HL-60/S4 treated with phorbol 12-myristate 13-acetate at 8.2 ng/mL for 4 days and 3 days (cell line): ENCODE results near the gene DYTN.

Experiments
- in situ Hi-C: fragments of 300-500 bp; cut with MboI; formaldehyde crosslinking; loops from 2 replicates; pipeline ENCODE4 v1.15.0; 2022; ENCODE audit warnings: low sequenced_read_pairs

DYTN gene

GRCh38 chr2:206700156-206700555 lies 18.0 kb downstream of the DYTN start:
- in situ Hi-C loops = no loop called here

DNA sequence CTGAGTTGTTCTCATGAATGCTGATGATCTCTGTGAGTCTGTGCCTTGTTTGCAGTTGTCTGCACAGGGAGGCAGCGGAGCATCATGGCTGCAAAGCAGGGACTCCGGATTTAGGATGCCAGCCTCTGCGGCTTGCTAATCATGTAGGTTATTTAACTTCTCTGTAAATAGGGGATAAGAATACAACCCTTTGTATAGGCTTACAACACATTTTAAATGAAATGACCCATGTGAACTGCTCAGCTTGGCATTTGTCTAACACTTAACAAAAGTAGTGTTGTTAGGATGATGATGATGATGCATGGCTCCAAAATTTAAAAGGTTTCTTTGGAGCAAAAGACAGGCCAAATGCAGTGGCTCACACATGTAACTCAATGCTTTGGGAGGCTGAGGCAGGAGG lies 19.4 kb downstream of the DYTN start:
- in situ Hi-C loops = no loop called here

- in situ Hi-C loops = no loop called here
Measured at GRCh38 chr2:206696910-206697309, 21.3 kb downstream of the DYTN start.

- in situ Hi-C loops = no loop called here
Measured at GRCh38 chr2:206693399-206694137, 24.6 kb downstream of the DYTN start.

- in situ Hi-C loops = no loop called here
Measured at GRCh38 chr2:206692971-206693370, 25.2 kb downstream of the DYTN start.

DNA sequence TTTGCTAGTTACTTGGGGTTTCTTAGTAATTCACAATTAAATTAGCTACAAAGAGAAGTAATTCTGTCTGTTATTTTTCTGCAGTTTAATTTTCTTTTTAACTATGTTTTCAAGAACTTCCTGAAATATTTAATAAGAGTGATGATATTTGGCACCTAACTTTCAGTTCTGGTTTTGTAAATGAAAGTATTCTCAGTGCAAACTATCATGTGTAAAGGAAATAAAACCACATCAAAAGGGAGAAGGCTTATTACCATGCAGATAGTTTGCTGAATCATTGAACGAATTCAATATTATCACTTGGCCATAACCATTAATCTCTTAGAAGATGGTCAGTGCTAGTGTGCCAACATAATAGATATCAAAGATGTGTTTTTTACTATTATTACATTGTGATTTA lies 29.2 kb downstream of the DYTN start:
- in situ Hi-C loops = no loop called here

DNA sequence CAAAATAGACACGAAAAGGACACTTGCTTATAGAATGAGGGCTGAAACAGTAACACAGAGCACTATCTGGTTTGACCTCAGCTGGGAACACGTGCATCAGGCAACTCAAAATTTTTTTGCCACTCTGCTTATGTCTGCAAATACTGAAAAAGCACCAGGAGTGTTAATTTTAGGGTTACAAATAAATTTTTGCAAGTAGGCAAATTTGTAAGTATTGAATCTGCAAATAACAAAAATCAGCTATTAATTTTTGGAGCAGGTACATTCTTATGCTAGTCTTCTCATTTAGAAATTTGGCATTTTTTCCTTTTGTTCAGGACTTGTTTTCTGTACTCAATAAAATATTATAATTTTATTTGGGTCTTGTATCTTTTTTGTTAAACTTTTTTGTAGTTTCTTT lies 29.7 kb downstream of the DYTN start:
- in situ Hi-C loops = no loop called here

- in situ Hi-C loops = no loop called here
Measured at GRCh38 chr2:206683546-206683945, 34.6 kb downstream of the DYTN start.

- in situ Hi-C loops = no loop called here
Measured at GRCh38 chr2:206670531-206671319, 47.5 kb downstream of the DYTN start.

- in situ Hi-C loops = no loop called here
Measured at GRCh38 chr2:206665251-206665650, 52.9 kb downstream of the DYTN start.

- in situ Hi-C loops = no loop called here
Measured at GRCh38 chr2:206657087-206657486, 61.1 kb downstream of the DYTN start.

DNA sequence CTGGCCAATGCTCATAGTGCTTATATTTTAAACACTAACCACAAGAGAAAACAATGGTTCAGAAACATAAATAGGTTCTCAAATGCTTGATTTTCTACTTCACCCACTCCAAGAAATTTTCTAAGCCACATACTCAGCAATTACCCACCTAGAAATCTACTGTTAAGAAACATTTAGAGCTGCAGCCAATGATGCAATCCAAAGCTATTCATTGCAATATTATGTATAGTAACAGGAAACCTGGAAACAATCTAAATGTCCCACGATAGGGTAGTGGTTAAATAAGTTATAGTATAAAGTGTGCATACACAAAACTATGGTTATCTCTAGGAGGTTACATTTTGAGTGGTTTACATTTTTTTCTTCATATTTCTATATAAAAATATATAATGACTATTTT lies 70.2 kb downstream of the DYTN start:
- in situ Hi-C loops = no loop called here

GRCh38 chr2:206642075-206643025 lies 75.8 kb downstream of the DYTN start, which contains the start of gene FAM237A:
Gene FAM237A, plus strand, starts transcription at chr2:206642487. Its CDS starts 1,750 bp downstream, at chr2:206644237.
- in situ Hi-C loops = no loop called here

GRCh38 chr2:206641226-206641625 lies 77.0 kb downstream of the DYTN start:
- in situ Hi-C loops = no loop called here

GRCh38 chr2:206639636-206640035 lies 78.6 kb downstream of the DYTN start:
- in situ Hi-C loops = no loop called here

DNA sequence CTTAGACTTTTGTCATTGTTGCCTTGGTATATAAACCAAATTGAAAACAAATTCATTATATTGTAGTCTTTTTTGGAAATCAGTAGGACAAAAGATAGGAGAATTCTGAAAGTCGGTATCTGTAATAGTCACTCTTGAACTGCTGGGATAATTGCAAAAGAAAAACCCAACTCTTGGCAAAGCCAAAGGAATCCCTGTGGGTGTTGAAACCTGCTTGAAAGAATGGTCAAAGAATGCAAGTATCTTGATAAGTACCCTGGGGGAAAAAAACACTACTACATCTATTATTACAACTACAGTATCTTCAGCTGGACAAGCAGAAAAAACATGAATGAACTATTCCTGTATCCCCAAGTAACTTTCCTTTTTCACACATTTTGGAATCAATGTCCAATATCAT lies 83.2 kb downstream of the DYTN start:
- in situ Hi-C loops = no loop called here

- in situ Hi-C loops = no loop called here
Measured at GRCh38 chr2:206631340-206631739, 86.9 kb downstream of the DYTN start.

- in situ Hi-C loops = no loop called here
Measured at GRCh38 chr2:206627632-206628031, 90.6 kb downstream of the DYTN start.

GRCh38 chr2:206626108-206626507 lies 92.1 kb downstream of the DYTN start:
- in situ Hi-C loops = no loop called here

DNA sequence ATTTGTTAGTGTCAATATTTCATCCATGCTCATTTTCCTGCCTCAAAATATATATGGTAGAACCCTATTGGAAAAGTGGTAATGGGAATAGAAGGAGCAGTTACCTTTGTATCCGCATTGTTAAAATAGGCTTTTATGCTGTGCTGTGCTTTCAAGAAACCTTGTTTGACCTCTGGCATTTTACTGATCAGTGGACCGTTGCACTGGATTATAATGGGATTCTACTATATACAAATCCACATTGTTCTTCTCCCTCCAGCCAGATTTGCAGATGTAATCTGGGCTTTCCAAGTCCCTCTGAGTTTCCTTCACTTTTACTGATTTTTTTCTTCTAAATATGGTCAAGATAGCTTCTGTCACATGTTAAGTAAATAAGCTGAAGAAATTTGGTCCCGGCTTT lies 99.2 kb downstream of the DYTN start:
- in situ Hi-C loops = no loop called here

DNA sequence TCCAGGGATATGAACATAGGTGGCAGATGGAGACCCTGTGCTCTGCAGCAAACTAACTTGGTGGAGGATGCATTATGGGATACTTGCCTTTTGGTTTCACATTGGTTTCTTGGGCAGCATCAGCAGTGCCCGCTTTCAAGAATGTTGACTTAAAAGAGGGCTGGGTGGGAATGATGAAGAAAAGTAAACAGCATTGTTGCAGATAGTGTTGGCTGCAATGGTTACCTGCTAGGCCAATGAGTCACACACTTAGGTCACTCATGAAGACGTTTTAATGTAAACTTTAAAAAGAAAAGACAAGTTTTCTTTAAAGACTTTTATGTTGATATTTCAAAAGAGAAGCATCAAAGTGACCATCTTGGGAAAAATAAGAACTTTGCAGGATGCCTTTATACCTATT lies 102.0 kb downstream of the DYTN start:
- in situ Hi-C loops = no loop called here
